Dedifferentiated amniotic fluid mesenchymal stem cell (primary cell): ENCODE results near the gene DCAF10.
A peak's percentile ranks its signal among the peaks of the same experiment; 100 is the strongest.
"Not testable (repeated sequence)": the region's sequence is repeated elsewhere in the genome, so short reads cannot be mapped to it uniquely, and the experiment has no call there.

Experiments
- DNase-seq: peaks from one replicate; pipeline ENCODE4 v3.0.0-alpha.2; 2016; ENCODE audit errors: extremely low spot score

DCAF10 gene

DNA sequence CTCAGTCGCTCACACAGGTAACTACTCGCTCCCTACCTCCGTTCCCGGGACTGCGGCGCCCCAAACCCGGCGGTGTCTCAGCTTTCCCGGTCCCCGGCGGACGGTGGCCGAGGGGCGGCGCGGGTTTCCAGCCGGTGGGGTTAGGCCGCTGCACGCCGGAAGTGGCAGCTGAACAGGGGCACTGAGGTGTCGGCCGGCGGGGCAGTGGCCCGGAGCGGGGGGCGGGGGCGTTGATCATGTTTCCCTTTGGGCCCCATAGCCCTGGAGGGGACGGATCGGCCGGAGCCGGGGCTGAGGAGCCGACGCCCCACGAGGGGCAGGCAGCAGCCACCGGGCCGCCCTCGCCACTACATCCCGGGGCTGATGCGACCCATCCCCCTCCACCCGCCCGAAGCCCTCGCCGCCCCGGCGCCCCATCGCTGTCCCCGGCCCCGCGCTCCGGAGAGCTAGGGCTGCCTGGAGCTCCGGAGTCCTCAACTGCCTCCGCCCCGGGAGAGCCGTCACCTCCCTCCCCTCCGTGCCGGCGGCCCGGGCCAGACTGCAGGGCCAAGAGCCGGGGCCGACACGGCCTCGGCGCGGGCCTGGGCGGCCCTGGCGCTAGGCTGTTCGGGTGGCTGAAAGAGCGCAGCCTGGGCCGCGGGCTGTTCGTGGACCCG is at the start of gene DCAF10:
TSS of gene DCAF10 (plus strand) at position 167 of the 656 bp plus-strand sequence. CDS start at position 237, 70 bp downstream.
- DNase-seq, result peak; percentile 78

- DNase-seq, result no peak
Measured at GRCh38 chr9:37751186-37751585, 49.4 kb upstream of the DCAF10 start.

- DNase-seq, result not testable (repeated sequence)
Measured at GRCh38 chr9:37751704-37752103, 48.9 kb upstream of the DCAF10 start.

DNA sequence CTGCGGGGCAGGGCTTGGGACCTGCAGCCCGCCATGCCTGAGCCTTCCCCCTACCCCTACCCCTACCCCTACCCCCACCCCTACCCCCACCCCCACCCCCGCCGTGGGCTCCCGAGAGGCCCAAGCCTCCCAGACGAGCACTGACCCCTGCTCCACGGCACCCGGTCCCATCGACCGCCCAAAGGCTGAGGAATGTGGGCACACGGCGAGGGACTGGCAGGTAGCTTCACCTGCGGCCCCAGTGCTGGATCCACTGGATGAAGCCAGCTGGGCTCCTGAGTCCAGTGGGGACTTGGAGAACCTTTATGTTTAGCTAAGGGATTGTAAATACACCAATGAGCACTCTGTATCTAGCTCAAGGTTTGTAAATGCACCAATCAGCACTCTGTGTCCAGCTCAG is 48.5 kb upstream of the DCAF10 start:
- DNase-seq, result not testable (repeated sequence)

- DNase-seq, result no peak
Measured at GRCh38 chr9:37752642-37753488, 47.7 kb upstream of the DCAF10 start.

DNA sequence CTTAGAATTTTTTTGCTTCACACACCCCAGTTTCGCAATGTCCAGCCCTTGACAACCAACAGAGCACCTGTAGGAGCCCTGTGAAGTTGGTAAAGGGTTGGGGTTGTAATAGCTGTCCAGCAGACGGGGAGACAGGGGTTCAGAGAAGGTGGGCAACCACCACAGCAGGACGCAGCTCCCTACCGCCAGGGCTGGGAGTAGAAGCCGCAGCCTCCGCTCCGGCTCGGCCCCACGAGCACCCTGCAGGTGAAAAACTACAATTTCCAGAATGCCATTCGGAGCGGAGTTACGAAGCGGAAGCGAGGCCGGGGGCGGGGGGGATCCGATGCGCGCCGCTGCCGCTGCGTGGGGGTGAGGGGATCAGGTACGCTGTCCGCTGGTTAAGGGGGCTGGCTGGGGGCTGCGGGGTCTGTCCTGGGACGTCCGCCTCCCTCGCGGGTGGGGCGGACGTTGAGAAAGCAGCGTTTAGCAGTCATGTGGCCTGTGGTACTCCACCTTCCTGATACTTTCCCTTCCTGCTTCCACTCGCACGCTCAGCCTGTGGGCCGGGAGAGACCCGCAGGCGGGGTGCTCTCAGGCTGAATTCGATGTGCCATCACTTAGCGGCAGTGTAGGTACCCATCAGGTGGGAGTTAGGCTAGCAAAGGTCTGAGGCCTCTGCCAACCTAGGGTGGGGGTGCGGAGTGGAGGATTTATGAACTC is 47.0 kb upstream of the DCAF10 start, which contains the start of gene TRMT10B:
TSS of gene TRMT10B (plus strand) at position 317 of the 702 bp plus-strand sequence. CDS start 8,127 bp downstream, outside the sequence.
- peak; percentile 33 for DNase-seq

GRCh38 chr9:37758747-37759146 is 41.9 kb upstream of the DCAF10 start:
- DNase-seq, result no peak

- DNase-seq, result no peak
Measured at GRCh38 chr9:37760416-37761161, 40.0 kb upstream of the DCAF10 start.

- DNase-seq, result peak; percentile 19
Measured at GRCh38 chr9:37761511-37761910, 39.1 kb upstream of the DCAF10 start.

DNA sequence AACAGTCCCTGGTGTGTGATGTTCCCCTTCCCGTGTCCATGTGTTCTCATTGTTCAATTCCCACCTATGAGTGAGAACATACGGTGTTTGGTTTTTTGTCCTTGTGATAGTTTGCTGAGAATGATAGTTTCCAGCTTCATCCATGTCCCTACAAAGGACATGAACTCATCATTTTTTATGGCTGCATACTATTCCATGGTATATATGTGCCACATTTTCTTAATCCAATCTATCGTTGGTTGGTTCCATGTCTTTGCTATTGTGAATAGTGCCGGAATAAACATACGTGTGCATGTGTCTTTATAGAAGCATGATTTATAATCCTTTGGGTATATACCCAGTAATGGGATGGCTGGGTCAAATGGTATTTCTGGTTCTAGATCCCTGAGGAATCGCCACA is 35.3 kb upstream of the DCAF10 start:
- not testable (repeated sequence) for DNase-seq

- no peak for DNase-seq
Measured at GRCh38 chr9:37769306-37769705, 31.3 kb upstream of the DCAF10 start.

- DNase-seq, result no peak
Measured at GRCh38 chr9:37769995-37770394, 30.6 kb upstream of the DCAF10 start.

- no peak for DNase-seq
Measured at GRCh38 chr9:37775216-37775919, 25.2 kb upstream of the DCAF10 start.

DNA sequence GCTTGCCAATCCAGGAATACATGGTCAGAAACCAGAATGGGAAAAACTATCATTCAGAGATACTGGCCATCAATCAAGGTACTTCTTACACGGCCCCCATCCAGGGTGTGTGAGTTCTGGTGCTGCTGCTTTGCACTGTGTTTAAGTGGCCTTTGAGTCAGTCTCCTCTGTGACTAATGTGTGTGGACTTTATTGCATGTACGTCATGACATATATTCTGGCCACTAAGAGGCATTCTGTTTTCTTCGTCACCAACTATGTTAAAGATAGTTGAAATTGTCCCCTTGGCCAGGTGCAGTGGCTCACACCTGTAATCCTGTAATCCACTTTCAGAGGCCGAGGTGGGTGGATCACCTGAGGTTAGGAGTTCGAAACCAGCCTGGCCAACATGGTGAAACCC is 24.3 kb upstream of the DCAF10 start:
- DNase-seq, result no peak

DNA sequence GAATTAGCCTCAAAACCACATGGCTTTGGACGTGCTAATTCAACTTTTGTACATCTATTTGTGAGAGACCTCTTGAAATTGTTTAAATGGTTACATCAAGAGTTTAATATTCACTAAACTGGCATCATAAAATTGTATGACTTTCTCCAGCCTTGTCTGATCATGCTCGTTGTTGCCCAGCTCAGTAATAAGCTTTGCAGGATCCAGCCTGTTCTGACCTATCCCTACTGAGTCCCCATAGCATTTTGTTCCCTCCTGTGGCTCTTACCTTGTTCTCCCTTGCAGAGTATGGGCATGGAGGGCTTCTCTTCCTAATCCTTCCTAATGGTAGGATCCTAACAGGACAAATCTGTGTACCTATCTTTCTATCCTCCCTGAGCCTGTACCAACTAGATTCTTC is 22.1 kb upstream of the DCAF10 start:
- no peak for DNase-seq

DNA sequence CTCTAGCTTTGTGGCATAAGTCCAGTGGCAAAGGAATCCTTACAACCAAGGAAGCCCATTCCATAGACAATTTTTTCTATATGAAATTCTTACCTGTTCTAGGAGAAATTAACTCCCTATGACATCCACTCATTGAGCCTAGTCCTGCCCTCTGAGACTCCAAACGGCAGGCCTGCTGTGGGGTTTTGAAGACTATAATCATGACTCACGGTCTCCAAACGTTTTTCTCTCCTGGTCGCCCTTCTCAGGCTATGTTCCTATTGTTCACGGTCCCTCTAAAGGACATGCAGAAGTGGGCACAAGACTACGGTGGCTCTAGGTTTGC is 16.3 kb upstream of the DCAF10 start:
- no peak for DNase-seq

DNA sequence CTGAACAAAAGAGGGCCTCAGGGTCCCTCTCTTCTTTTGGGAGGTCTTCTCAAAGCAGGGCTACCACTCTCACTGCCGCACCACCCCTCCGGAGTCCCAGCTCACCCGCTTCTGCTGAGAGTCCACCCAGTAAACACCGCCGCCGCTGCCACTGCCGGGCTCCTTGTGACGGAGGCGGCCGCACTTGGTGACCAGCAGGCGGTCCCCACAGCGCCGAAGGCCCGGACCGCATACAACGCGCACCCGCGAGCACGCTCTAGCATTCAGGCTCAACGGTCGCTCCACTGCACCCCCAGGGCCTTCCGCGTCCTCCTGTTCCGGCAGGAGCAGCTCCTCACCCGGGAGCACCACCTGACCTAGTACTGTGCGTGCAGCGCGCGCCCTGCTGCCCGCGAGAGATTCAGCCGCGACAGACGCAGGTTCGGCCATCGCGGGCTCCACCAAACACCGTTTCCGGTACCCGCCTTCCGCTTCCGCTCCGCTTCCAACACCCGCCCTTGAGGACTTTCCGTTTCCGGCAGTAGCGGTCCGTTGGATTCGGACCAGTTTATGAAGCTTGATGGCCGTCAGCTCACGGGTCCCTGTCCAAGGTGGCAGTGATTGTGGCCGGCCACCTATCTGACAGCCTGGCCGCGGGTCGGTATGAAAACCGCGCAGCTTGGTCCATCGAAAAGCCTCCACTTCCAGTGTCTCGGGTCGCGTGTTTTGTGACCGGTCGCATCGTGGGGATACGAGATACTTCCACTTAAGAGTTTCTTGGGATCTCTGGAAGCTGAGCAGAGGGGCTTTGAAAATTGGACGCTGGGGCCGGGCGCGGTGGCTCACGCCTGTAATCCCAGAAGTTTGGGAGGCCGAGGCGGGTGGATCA is 15.7 kb upstream of the DCAF10 start, which contains the start of gene EXOSC3:
TSS of gene EXOSC3 (minus strand) at position 449 of the 868 bp plus-strand sequence. CDS start at position 429, 20 bp downstream.
- DNase-seq, result peak; percentile 93

DNA sequence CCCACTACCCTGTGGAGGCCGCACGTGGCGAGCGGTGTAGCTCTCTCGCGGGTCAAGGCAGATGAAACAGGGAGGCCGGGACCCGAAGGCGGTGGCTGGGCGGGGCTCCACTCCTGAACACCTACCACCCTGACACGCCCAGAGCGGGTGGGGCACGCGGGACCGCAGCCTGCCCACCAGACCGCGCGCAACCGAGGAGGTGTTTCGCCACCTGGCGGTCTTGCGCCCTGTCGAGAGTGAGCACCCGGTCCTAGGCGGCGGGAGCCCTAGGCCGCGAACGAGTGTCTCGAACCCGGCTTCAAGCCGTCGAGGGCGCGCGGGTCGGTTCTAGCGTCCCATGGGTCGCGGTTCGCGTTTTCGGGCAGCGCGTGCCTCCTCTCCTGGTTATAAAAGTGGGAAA is 13.5 kb upstream of the DCAF10 start:
- DNase-seq, result no peak

- no peak for DNase-seq
Measured at GRCh38 chr9:37788332-37788731, 12.3 kb upstream of the DCAF10 start.

DNA sequence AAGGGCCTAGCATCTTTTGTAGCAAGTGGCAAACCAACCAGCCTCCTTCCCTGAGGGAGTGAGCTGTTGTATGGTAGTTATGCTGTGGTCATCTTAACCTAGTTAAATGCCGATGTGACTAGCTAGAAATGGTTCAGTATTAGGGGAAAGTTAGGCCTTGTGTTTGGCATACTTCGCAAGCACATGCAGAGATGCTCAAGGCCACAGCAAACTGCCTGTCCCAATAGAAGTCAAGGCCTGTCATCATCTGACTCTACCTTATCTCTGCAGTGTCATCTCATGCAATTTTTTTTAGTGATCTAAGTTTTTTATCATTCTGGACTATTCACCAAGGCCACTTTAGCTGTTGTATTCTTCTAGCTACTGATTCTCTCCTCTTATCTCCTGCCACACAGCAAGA is 10.5 kb upstream of the DCAF10 start:
- no peak for DNase-seq
